HG02884 (cell line): ENCODE results near the gene QRFP.

Source experiments
- ATAC-seq: cut with Tn5 transposase; IDR thresholded peaks from one replicate; pipeline ENCODE4 v1.9.1; 2021; ENCODE audit warnings: mild to moderate bottlenecking, moderate library complexity; ENCODE audit not compliant: unreplicated experiment

QRFP gene

DNA sequence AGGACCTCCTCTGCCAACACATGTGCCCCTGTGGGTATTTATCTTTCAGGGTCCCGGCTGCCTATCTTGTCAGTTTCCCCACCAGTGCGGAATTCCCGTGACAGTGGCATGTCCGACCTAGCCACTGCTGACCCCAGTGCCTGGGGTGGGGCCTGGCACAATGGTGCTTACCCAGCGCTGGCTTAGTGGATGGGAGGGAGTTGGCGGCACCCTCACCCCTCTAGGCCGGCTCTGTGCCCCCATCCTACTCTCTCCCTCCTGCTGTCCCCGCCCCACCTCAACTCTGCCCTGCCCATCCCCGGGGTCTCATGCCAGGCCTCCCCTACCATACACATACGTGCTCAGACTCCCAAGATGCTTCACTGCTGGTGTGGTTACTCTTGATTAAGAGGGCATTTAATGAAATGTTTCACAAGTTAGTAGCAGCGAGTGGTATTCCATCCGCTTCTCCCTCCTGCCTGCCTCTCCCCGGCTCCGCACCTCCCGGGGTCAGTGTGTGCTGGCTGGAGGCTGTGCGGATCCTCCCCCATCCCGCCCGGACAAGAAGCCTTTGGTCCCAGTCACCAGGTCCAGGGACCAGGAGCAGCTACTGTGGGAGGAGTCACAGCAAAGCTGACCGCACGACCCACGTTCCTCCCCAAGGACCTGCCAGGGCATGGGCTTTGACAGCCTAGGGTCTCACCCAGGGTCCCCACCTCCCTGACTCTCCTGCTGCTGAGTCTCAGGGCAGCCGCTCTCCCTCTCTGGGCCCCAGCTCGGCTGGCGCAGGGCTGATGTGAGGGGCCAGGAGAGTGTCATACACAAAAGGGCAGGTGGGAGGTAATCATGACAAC, 9.5 kb upstream of the QRFP start:
- ATAC-seq = no peak

- ATAC-seq = no peak
These were observed 8.7 kb upstream of the QRFP start for GRCh38 chr9:130905125-130905901.

- ATAC-seq = no peak
These were observed 7.7 kb upstream of the QRFP start for GRCh38 chr9:130904070-130905044.

GRCh38 chr9:130903194-130904069, 6.8 kb upstream of the QRFP start:
- ATAC-seq = no peak

- ATAC-seq = no peak
These were observed 5.9 kb upstream of the QRFP start for GRCh38 chr9:130902204-130903185.

DNA sequence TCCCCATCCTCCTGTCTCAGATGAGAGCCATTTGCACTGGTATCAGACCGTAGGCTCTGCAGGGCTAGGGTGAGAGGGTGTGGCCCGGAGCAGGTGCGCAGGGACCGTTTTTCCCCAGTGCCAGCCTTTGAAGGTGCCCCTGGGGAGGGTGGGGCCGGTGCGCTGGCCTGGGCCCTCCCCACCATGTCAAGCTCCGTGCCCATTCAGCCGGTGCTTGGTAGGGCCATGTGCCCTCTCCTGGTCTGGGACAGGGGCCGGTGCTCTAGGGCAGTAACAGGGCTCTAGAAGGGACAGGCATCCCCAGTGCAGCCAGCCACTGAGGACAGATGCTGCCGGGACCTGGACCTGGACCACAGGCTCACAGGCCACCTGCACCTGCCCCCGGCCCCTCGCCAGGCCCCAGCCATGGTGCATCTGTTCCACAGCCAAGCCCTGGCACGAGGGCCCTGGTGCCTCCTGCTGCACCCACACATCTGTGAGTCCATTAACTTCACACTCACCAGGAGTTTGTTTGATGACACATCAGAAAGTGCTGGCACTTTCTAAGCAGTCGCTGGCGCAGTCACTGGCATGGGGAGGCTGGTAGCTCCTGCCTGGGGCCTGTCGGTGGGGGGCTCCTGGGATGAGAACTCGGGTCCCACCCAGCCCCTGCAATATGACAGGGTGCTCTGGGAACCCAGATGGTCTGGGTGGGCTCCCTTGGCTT, 5.0 kb upstream of the QRFP start:
- no peak for ATAC-seq

GRCh38 chr9:130900701-130901497, 4.3 kb upstream of the QRFP start:
- no peak for ATAC-seq

- ATAC-seq = no peak
These were observed 2.6 kb upstream of the QRFP start for GRCh38 chr9:130899051-130899748.

GRCh38 chr9:130898552-130898852, 1.9 kb upstream of the QRFP start:
- no peak for ATAC-seq

DNA sequence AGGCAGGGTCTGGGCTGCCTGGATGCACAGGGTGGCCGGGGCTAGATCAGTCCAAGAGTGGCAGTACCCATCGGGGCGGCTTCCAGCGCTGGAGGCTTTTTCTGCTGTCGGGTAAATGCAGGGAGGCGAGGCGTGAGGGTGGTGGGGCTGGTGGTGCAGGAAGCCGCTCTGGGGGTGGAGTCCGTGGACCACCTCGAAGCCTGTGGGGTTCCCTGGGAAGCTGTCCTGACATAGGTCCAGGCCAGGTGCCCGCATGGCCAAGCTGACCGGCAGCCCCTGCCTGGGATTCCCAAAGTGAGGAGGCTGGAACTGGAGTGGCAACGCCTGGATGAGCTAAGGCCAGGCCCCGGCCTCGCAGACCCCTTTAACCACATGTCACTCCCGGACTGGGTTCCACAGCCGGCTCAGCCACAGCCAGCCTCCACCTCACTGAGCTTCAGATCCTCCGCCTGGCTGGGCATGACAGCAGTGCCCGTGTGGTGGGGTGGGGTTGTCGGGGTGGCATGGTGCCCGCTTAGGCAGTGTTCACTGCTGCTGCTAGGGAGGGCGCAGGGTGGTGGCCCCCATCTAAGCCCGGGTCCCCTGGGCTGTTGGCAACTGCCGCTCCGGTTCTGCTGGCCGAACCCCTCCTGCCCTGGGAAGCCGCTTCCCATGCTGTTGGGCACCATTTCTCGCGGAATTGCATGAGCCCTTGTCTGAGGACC, 1.4 kb upstream of the QRFP start:
- no peak for ATAC-seq

- no peak for ATAC-seq
These were observed 616 bp upstream of the QRFP start for GRCh38 chr9:130897105-130897751.

DNA sequence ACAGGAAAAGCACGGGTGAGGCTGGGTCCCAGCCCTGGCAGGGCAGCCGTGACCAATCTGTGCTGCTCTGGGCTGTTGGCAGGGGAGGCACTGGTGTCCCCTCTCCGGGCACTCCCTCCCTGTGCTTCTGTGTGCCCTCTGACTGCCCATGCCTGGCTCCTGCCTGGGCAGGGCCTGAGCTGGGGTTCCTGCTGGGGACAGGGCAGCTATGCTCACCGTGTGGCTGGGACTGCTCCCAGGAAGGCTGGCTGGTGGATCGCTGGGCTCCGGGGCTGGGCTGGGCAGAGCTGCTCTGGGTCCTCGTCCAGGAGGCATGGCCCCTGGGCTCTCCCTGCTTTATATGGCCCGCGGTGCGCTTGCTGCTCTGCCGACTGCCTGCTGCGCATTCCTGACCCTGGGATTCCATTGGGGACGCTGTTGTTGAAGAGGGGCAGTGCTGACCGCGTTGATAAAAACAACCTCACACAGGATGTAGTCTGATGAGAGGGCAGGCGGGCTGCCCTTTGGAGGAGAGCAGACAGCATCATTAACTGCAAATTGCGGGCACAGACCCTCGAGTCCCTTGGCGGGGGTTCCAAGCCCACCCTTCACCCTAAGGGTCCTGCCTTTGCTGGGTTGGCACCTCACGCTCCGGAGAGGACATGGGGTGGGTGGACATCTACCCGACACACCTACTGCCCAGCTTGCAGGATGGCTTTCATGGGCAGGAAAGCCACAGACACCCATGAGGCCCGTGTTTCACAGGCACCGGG, 955 bp downstream of the QRFP start:
- no peak for ATAC-seq

DNA sequence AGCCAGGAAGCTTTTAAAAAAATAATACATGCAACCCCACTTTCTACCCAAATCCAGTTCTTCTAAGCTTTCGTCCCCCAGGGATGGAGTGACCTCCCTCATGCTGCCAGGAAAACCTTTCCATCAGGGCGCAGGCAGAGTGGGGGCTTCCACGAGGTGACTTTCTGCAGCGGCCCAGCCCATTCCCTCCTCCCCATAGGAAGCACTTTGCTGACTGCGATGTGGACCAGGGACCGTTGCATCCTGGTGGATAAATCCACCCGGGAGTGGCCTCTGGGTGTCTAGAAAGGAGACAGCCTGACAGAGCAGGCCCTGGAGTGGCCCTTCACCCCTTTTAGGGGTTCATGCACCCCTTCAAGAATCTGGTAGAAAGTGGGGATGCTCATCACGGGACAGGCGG, 1.6 kb downstream of the QRFP start:
- no peak for ATAC-seq

GRCh38 chr9:130894546-130894945, 2.1 kb downstream of the QRFP start:
- no peak for ATAC-seq
